SK-N-MC (cell line): Measurements from ENCODE around the gene SLC4A1AP.

Experiments
- EZH2 ChIP-seq: fragments of 200-600 bp; sonication (generic); IDR thresholded peaks from one replicate; pipeline ENCODE4 v1.6.1; 2017; ENCODE audit warnings: antibody characterized with exemption
- POLR2AphosphoS5 ChIP-seq: IDR thresholded peaks from 2 replicates; pipeline ENCODE4 v1.6.1; 2012; ENCODE audit warnings: mild to moderate bottlenecking, low read depth, low read length, borderline replicate concordance

DNA sequence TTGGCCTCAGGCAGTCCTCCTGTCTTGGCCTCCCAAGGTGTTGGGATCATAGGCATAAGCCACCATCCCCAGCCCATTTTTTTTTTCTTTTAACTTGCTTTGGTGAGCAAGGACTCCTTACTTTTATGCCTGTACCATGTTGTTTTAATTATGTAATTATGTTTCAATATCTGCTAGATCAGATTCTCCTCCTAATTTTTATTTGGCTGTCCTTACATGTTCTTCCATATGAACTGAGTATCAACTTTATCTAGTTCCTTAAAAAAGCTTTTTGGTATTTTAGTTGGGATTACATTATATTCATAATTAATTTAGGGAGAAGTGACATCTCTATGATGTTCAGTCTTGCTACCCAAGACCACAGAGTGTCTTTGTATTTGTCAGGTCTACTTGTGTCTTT lies 18.5 kb upstream of the SLC4A1AP start:
- TF ChIP-seq EZH2 (no peak), POLR2AphosphoS5 (no peak)
